ENCODE measurements around the gene BRMS1L. TPM values are rescaled to one million over a fixed set of nuclear protein-coding genes. Genes with fewer than 3 reads are reported as not detected.

The BRMS1L gene
- total and polyA plus RNA-seq, 5 donors from 2014 or later: 3.1 to 13.3 (median 4.2) TPM

DNA sequence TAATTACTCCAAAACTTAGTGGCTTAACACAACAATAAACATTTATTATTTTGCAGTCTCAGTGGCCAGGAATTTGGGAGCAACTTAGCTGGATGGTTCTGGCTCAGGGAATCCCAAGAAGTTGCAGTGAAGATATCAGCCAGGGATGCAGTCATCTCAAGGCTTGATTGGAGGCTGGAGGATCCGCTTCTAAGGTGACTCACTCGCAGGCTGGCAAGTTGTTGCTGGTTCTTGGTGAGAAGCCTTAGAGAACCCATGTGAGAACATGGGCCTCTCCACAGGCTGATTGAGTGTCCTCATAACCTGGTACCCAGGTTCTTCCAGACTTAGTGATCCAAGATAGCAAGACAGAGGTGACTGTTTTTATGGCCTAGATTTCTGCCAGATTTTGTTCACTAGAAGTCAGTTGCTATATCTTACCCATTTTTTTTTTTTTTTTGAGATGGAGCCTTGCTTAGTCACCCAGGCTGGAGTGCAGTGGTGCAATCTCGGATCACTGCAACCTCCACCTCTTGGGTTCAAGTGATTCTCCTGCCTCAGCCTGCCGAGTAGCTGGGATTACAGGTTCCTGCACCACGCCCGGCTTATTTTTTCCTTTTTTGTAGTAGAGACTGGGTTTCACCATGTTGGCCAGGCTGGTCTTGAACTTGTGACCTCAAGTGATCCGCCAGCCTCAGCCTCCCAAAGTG is 32.5 kb downstream of the BRMS1L start:
- no peaks in the 10 kb centered on the region for H3K4me1 ChIP-seq (ENCODE audit: control insufficient read depth, insufficient read depth, low read length, poor library complexity, severe bottlenecking)
- no peak for DNase-seq
- no peak for ATAC-seq (ENCODE audit: low read depth in 2 of 2)
- Mint-ChIP-seq H3K9me3 (peaks cover 0 to 2% (median 0%) of the 10 kb centered on the region in 7 donors), H3K4me1 (peaks cover 0 to 9% (median 0%) of the 10 kb centered on the region in 4 donors), H3K27ac (peak overlapping the region in 1 of 3 donors; percentile 68), H3K36me3 (peaks cover 32% of the 10 kb centered on the region), H3K27me3 (no peaks in the 10 kb centered on the region), H3K4me3 (no peak overlapping the region)
- H3K36me3 ChIP-seq (ENCODE audit: control insufficient read depth, insufficient read depth, low read length): peaks cover 15% of the 10 kb centered on the region
- no peak overlapping the region for H3K27ac ChIP-seq (ENCODE audit: insufficient read depth, low read length, poor library complexity, severe bottlenecking)
- no peak overlapping the region for H3K4me3 ChIP-seq (ENCODE audit: low read depth, low read length)
- no peaks in the 10 kb centered on the region for H3K27me3 ChIP-seq (ENCODE audit: control insufficient read depth, insufficient read depth, low read length)
- H3K9me3 ChIP-seq (ENCODE audit: control insufficient read depth in 2 of 2, low read length in 2 of 2): no peaks in the 10 kb centered on the region

DNA sequence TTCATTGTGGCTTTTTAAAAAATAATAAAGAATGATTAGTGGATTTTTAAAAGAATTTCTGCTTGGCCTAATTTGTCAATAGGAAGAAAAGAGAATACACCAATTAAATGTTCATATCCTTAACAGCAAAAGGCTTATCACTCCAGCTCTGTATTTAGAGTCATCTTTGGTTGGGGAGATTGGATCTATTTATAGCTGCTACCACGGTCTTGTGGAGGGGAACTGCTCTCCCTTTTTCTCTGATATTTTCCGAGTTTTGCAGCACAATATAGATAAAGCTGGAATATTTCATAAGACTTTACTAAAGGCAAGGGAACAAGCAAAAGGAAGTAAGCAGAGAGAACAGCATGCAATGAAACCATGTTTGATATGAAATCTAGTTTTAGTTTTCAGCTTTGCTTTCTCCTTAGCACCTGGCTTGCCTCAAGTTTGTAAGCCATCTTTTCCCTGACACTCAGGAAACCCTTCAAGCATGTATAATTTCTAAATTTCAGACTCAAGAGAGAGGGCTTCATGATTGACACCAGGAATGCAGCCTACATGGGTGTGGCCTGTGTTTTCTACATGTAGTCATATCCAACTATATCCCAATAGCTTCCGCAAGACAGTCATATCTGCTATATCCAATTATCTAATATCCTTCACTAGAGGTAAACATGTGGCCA is 35.2 kb downstream of the BRMS1L start:
- no peaks in the 10 kb centered on the region for H3K9me3 Mint-ChIP-seq
- ATAC-seq (ENCODE audit: low read depth in 2 of 2) (no peak), DNase-seq (no peak)
- H3K9me3 ChIP-seq (ENCODE audit: control insufficient read depth in 2 of 2, low read length in 2 of 2): no peaks in the 10 kb centered on the region
- H3K4me3 Mint-ChIP-seq: no peak overlapping the region
- H3K4me1 ChIP-seq (ENCODE audit: control insufficient read depth, insufficient read depth, low read length, poor library complexity, severe bottlenecking): no peaks in the 10 kb centered on the region
- H3K27ac Mint-ChIP-seq: no peak overlapping the region
- H3K36me3 Mint-ChIP-seq: peaks cover 40% of the 10 kb centered on the region
- H3K27ac ChIP-seq (ENCODE audit: insufficient read depth, low read length, poor library complexity, severe bottlenecking): no peak overlapping the region
- peaks cover 0 to 3% (median 0%) of the 10 kb centered on the region in 4 donors for H3K4me1 Mint-ChIP-seq
- no peaks in the 10 kb centered on the region for H3K27me3 Mint-ChIP-seq
- H3K36me3 ChIP-seq (ENCODE audit: control insufficient read depth, insufficient read depth, low read length): peaks cover 28% of the 10 kb centered on the region
- no peaks in the 10 kb centered on the region for H3K27me3 ChIP-seq (ENCODE audit: control insufficient read depth, insufficient read depth, low read length)
- H3K4me3 ChIP-seq (ENCODE audit: low read depth, low read length): no peak overlapping the region

DNA sequence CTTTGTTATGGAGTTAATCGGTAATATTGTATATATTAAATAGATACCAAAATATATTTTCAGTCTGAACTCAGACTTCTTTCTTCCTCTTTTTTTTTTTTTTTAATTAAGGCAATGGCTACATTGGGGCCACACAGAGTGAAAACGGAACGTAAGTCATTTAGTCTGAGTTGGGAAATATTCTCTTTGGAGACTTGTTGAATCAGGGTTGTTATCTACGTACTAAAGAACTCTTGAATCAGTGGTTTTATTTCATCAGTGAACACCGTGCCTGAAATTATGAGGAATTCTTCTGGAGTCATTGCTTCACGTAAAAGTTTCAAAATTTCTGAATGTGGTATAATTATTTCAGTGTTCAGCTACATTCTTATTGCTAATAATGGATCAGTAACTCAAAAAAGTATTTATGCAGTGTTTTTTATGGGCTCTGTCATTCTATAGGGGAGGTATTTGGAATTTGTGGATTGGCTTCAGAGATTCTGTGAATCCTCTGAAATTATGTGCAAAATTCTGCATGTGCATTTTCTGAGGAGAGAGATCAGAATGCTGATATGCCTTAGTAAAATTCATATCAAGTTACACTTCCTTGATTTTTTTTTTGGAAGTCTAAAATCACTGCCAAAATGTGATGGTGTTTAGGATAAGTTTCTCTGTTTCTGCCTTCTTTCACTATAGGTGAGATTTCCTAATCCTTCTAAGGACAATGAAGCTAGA is 39.6 kb downstream of the BRMS1L start:
- DNase-seq (no peak), ATAC-seq (ENCODE audit: low read depth in 2 of 2) (no peak)
- Histone ChIP-seq H3K4me1 (ENCODE audit: control insufficient read depth, insufficient read depth, low read length, poor library complexity, severe bottlenecking) (no peaks in the 10 kb centered on the region), H3K4me3 (ENCODE audit: low read depth, low read length) (no peak overlapping the region), H3K9me3 (ENCODE audit: control insufficient read depth in 2 of 2, low read length in 2 of 2) (no peaks in the 10 kb centered on the region), H3K36me3 (ENCODE audit: control insufficient read depth, insufficient read depth, low read length) (peaks cover 28% of the 10 kb centered on the region), H3K27ac (ENCODE audit: insufficient read depth, low read length, poor library complexity, severe bottlenecking) (no peak overlapping the region), H3K27me3 (ENCODE audit: control insufficient read depth, insufficient read depth, low read length) (no peaks in the 10 kb centered on the region)
- H3K4me1 Mint-ChIP-seq: no peaks in the 10 kb centered on the region
- H3K9me3 Mint-ChIP-seq: no peaks in the 10 kb centered on the region
- H3K27ac Mint-ChIP-seq: peak overlapping the region in 1 of 3 donors; percentile 31
- H3K4me3 Mint-ChIP-seq: peak overlapping the region in 1 of 4 donors; percentile 5
- H3K27me3 Mint-ChIP-seq: no peaks in the 10 kb centered on the region
- peaks cover 49% of the 10 kb centered on the region for H3K36me3 Mint-ChIP-seq

DNA sequence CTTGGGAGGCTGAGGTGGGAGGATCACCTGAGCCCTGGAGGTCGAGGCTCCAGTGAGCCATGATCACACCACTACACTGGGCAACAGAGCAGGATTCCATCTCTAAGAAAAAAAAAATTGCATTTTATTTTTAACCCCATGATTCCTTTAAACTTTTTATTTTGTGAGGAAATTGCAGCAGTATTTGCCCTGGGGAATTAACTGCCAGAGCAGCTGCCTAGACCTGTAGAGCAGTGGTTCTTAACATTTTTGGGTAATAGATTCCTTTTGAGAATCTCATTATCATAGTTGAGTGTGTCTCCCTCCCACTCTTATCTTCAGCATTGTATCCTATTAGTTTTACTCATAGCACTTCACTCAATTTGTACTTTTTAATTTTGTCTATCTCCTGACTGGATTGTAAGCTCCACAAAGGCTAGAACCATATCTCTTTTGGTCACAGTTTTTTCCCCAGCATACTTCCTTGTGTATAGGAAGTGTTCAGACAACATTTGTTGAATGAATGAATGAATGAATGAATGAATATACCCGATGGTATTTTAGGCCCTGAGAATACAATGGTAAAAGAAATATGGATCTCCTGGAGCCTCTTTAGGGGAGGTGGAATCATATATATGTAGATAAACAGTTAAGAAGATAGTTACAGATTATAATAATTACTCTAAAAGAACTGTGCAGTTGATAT is 40.6 kb downstream of the BRMS1L start:
- Mint-ChIP-seq H3K27me3 (no peaks in the 10 kb centered on the region), H3K4me3 (no peak overlapping the region), H3K36me3 (peaks cover 51% of the 10 kb centered on the region), H3K27ac (no peak overlapping the region), H3K4me1 (no peaks in the 10 kb centered on the region), H3K9me3 (no peaks in the 10 kb centered on the region)
- H3K4me3 ChIP-seq (ENCODE audit: low read depth, low read length): no peak overlapping the region
- no peaks in the 10 kb centered on the region for H3K9me3 ChIP-seq (ENCODE audit: control insufficient read depth in 2 of 2, low read length in 2 of 2)
- H3K36me3 ChIP-seq (ENCODE audit: control insufficient read depth, insufficient read depth, low read length): peaks cover 28% of the 10 kb centered on the region
- DNase-seq (no peak), ATAC-seq (ENCODE audit: low read depth in 2 of 2) (no peak)
- H3K4me1 ChIP-seq (ENCODE audit: control insufficient read depth, insufficient read depth, low read length, poor library complexity, severe bottlenecking): no peaks in the 10 kb centered on the region
- H3K27ac ChIP-seq (ENCODE audit: insufficient read depth, low read length, poor library complexity, severe bottlenecking): no peak overlapping the region
- H3K27me3 ChIP-seq (ENCODE audit: control insufficient read depth, insufficient read depth, low read length): no peaks in the 10 kb centered on the region

DNA sequence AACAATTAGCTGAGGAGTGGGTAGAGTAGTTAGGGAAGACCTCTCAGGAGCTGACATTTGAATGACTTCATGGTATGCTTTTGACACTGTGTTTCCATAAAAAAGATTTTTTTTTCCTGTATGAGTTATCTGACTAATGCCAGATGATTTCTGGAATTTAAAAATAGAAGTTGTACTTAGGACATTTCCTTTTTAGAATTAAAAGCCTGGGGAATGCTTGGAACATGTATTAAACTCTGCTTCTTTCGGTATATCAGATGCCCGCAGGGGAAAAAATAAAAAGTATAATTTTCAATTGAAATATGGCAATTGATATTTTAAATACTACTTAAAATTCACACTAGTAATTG is 41.1 kb downstream of the BRMS1L start:
- Histone ChIP-seq H3K4me3 (ENCODE audit: low read depth, low read length) (no peak overlapping the region), H3K27ac (ENCODE audit: insufficient read depth, low read length, poor library complexity, severe bottlenecking) (no peak overlapping the region), H3K4me1 (ENCODE audit: control insufficient read depth, insufficient read depth, low read length, poor library complexity, severe bottlenecking) (no peaks in the 10 kb centered on the region), H3K9me3 (ENCODE audit: control insufficient read depth in 2 of 2, low read length in 2 of 2) (no peaks in the 10 kb centered on the region), H3K36me3 (ENCODE audit: control insufficient read depth, insufficient read depth, low read length) (peaks cover 28% of the 10 kb centered on the region), H3K27me3 (ENCODE audit: control insufficient read depth, insufficient read depth, low read length) (no peaks in the 10 kb centered on the region)
- Mint-ChIP-seq H3K27ac (no peak overlapping the region), H3K4me1 (no peaks in the 10 kb centered on the region), H3K27me3 (no peaks in the 10 kb centered on the region), H3K9me3 (no peaks in the 10 kb centered on the region), H3K4me3 (no peak overlapping the region), H3K36me3 (peaks cover 51% of the 10 kb centered on the region)
- ATAC-seq (ENCODE audit: low read depth in 2 of 2) (no peak), DNase-seq (no peak)

DNA sequence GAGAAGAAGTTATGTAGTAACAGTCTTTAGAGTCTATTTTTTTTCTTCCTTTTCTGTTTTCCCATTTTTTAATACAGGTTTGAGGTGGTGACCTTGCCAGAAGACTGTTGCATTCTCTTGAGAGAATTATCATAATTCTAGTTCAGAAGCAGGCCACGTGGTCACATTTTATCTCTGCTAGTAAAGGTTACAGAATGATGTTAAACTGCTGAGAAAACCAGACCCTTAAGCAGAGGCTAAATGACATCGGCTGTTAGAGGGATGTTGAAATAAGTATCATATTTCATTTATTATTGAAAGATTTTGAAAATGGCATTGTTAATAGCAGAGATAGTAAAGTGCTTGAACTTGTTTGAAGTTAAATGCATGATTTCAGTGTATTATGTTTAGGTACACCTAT is 49.2 kb downstream of the BRMS1L start:
- DNase-seq (no peak), ATAC-seq (ENCODE audit: low read depth in 2 of 2) (no peak)
- no peaks in the 10 kb centered on the region for H3K4me1 ChIP-seq (ENCODE audit: control insufficient read depth, insufficient read depth, low read length, poor library complexity, severe bottlenecking)
- Mint-ChIP-seq H3K27ac (no peak overlapping the region), H3K4me3 (no peak overlapping the region), H3K27me3 (no peaks in the 10 kb centered on the region), H3K4me1 (peaks cover 0 to 8% (median 0%) of the 10 kb centered on the region in 4 donors), H3K9me3 (no peaks in the 10 kb centered on the region), H3K36me3 (peaks cover 3% of the 10 kb centered on the region)
- H3K4me3 ChIP-seq (ENCODE audit: low read depth, low read length): no peak overlapping the region
- no peaks in the 10 kb centered on the region for H3K9me3 ChIP-seq (ENCODE audit: control insufficient read depth in 2 of 2, low read length in 2 of 2)
- H3K27me3 ChIP-seq (ENCODE audit: control insufficient read depth, insufficient read depth, low read length): no peaks in the 10 kb centered on the region
- no peaks in the 10 kb centered on the region for H3K36me3 ChIP-seq (ENCODE audit: control insufficient read depth, insufficient read depth, low read length)
- H3K27ac ChIP-seq (ENCODE audit: insufficient read depth, low read length, poor library complexity, severe bottlenecking): no peak overlapping the region

DNA sequence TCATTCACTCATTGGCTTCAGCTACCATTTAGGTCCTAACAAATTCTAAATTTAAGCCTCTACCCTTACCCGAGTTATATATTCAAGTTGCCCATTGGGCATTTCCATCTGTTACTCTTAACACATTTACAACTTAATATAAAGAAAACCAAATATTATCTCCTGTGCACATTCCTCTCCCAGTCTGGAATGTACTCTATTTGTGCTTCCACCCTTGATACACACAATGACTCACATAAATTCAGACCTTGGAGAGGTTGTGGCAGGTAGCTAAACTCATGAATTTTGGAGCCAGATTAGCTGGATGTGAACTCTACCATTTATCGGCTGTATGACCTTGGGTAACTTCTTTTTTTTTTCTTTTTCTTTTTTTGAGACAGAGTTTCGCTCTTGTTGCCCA is 51.1 kb downstream of the BRMS1L start:
- Mint-ChIP-seq H3K36me3 (no peaks in the 10 kb centered on the region), H3K4me1 (peaks cover 0 to 8% (median 0%) of the 10 kb centered on the region in 4 donors), H3K4me3 (no peak overlapping the region), H3K9me3 (no peaks in the 10 kb centered on the region), H3K27ac (no peak overlapping the region), H3K27me3 (peaks cover 5% of the 10 kb centered on the region)
- Histone ChIP-seq H3K36me3 (ENCODE audit: control insufficient read depth, insufficient read depth, low read length) (no peaks in the 10 kb centered on the region), H3K4me3 (ENCODE audit: low read depth, low read length) (no peak overlapping the region), H3K27me3 (ENCODE audit: control insufficient read depth, insufficient read depth, low read length) (no peaks in the 10 kb centered on the region), H3K9me3 (ENCODE audit: control insufficient read depth in 2 of 2, low read length in 2 of 2) (no peaks in the 10 kb centered on the region), H3K27ac (ENCODE audit: insufficient read depth, low read length, poor library complexity, severe bottlenecking) (no peak overlapping the region), H3K4me1 (ENCODE audit: control insufficient read depth, insufficient read depth, low read length, poor library complexity, severe bottlenecking) (no peaks in the 10 kb centered on the region)
- DNase-seq (no peak), ATAC-seq (ENCODE audit: low read depth in 2 of 2) (no peak)

Measured in CD4-positive, CD25-positive, alpha-beta regulatory T cell (primary cell).